Femur (tissue), 1 donor: ENCODE measurements around the gene PTPRN2.
"Not testable (repeated sequence)": the region's sequence is repeated elsewhere in the genome, so short reads cannot be mapped to it uniquely, and the experiment has no call there.

Experiments
- DNase-seq: peaks from one replicate; pipeline ENCODE4 v3.0.0-alpha.2; 2017

The PTPRN2 gene

DNA sequence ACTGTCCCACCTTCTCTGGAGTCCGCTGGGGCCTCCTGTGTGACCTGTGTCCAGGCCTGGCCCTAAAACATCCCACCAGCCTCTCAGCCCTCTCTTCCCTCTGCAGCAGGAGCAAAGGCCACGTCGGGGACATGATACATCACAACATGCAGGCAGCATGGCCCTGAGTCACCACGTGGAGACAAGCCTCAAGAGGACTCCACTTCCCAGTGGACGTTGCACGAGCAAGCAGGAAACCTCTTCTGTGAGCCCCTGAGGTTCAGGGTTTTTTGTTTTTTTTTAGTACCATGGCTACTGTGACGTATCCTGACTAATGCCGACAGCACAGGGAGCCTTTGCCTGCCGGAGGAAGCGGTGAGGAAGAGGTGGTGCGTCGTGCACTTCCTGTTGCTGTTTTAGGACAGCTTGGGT lies 1084.9 kb downstream of the PTPRN2 start:
- DNase-seq = no peak

DNA sequence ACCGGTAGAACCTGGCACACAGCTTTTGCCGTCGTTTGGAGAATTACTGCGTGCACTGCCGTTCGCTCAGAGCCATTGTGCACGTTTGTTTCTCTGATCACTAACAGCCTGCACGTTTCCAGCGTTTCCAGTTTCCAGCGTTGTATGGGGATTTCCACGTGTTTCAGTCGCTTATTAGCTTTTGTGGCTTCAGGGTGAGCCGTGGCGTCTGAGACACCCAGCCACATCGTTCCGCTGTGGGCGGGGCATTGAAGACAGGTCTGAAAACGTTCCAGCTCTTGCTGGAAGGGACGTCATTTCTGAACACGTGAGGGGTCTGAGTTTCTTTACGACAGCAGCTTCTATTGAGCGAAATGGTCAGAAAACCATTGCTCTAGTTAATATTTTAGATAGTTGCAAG lies 1086.0 kb downstream of the PTPRN2 start:
- DNase-seq = no peak

DNA sequence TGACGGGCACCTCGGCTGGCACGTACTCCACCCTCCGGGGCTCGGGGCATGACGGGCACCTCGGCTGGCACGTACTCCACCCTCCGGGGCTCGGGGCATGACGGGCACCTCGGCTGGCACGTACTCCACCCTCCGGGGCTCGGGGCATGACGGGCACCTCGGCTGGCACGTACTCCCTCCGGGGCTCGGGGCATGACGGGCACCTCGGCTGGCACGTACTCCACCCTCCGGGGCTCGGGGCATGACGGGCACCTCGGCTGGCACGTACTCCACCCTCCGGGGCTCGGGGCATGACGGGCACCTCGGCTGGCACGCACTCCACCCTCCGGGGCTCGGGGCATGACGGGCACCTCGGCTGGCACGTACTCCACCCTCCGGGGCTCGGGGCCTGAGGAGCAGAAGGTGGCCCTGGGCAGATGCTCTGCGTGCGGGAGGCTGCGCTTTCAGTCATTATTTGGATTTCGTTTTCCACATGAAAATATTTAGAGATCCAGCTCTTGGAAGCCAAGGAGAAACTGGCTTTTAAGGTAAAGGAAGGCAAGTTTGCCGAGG lies 1086.6 kb downstream of the PTPRN2 start:
- DNase-seq = not testable (repeated sequence)

DNA sequence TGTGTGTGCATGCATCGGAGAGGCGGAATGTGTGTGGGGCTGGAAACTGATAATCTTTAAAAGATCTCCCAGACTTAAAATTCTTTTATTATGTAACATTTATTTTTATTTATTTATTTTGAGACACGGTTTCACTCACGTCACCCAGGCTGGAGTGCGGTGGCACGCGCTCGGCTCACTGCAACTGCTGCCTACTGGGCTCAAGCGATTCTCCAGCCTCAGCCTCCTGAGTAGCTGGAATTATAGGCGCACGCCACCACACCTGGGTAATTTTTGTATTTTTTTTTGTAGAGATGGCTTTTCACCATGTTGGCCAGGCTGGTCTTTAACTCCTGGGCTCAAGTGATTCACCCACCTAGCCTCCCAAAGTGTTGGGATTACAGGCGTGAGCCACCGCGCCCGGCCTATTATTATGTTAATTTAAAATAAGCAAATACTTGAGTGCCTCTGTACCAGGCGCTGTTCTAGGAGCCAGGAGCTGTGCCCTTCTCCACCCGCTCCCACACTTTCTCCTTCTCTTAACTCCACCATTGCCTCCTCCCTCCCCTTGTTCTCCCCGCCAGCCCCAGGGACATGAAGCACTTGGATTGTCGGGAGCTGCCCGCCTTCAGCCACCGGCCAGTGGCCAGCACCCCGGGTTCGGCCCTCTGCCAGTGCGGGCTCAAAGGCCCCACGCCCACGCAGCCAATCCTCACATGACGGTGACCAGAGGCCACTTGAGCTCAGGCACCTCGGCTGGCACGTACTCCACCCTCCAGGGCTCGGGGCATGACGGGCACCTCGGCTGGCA lies 1087.3 kb downstream of the PTPRN2 start:
- no peak for DNase-seq

DNA sequence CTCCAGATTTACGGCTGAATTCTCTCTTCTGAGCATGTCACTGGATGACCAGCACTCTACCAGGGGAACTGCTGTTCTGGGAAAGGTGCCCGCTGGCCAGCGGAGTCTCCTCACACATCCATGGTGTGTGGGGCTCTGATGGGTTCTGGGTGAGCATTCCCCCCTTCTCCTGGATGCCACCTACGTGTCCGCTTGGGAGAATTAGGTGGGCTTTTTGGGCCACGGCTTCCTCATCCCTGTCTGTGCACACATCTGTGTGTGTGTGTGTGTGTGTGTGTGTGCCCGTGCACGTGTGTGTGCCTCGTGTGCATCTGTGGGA lies 1087.8 kb downstream of the PTPRN2 start:
- no peak for DNase-seq

DNA sequence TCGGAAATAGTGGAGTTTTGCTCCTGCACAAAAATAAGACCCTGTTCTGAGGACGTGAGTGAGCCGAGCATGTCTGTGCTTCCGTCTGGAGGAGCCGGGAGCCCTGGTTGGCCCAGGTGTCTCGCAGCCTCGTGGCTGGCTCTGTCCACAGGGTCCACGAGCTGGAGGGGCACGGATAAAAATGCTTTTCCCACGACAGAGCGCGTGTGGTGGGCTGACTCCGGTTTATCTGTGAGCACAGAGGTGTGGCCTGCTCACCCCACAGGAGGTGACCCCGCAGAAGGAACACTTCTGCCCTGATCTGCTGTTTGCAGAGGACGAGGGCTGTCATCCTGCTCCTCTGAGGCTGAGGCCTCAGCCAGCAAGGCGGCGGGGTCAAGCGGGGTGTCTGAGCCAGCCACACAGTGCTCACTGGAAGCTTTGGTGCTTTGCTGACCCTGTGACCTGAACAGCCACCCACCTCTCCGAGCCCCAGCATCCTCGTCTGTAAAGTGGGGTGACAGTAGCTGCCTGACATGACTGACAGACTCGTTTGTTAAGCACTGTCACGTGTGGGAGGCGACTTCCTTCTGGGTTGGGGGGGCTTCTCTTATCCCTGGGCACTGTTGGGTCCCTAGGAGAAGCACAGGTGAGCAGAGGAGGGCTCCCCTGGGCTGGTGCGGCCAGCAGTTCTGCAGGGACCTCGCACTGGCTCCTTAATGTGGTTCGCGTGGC lies 1088.3 kb downstream of the PTPRN2 start:
- no peak for DNase-seq

DNA sequence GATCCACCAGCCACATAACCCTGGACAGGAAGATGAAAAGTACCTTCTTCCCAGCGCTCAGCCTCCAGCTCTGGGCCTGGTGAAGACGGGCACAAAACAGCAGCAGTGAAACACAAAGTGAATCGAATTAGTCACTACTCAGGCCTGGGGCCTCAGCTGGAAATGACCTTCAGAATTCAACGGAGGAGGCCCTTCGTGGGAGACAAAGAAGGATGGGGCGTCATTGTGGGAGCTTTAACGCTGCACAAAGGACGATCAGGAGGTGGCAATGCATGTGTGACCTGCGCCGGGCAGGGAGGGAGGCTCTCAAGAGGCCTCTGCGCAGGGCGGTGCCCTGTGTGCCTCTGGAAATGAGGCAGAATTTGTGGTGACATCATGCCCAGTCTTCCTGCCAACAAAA lies 1089.0 kb downstream of the PTPRN2 start:
- DNase-seq = no peak

DNA sequence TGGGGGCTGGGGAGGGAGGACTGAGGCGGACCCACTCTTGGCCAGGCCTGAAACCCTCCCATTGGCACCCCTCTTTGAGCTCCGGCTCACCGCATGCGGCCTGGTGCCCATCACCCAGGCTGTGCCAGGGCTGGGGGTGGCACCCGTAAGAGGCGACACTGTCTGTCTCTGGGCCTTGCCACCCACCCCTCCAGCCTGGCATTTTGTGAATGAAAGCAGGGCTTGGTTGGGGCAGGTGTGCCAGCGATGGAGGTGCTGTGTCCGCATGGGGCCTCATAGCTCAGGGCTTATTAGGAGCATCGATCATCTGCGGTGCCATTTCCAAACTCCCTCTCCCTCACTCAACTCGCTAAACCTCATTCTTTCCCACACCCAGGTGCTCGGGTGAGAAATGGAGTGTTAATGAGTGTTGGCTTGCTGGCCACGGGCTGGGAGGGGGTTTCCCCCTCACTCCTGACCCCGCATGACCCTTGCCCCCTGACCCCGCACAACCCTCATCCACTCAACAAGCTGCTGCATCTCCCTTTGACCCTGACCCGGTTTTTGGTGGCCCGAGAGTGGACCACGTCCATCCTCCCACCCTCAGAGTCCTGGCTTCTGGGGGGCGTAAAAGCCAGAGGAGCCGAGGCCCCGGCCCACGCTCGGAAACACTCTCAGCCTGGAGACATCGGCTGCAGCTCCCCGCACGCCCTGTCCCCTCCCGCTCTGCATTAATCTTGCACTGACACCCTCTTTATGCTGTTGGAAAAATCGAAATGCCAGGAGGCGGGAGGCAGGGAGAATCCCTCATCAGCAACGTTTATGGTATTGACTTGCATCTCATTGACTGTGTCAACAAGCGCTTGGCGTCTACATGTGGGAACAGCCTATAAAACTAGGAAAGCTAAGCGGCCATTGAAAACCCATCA lies 1089.6 kb downstream of the PTPRN2 start:
- DNase-seq = no peak

DNA sequence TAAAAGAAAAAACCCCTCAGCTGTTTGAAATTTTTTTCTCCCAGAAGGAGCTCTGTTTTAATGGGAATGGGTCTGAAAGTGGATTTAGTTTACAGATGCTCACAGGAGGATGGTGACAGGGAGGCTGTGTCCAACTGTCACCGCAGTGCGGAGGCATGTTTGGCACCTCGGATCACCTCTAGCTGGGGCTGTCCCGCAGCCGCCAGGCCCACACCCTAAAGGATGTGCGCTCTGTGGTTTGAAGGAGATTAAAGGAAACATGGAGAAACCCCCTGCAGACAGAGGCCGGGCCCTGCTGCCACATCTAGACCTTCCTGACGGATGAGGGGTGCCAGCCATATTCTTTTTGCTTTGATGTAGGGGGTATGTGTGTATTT lies 1090.3 kb downstream of the PTPRN2 start:
- DNase-seq = no peak

DNA sequence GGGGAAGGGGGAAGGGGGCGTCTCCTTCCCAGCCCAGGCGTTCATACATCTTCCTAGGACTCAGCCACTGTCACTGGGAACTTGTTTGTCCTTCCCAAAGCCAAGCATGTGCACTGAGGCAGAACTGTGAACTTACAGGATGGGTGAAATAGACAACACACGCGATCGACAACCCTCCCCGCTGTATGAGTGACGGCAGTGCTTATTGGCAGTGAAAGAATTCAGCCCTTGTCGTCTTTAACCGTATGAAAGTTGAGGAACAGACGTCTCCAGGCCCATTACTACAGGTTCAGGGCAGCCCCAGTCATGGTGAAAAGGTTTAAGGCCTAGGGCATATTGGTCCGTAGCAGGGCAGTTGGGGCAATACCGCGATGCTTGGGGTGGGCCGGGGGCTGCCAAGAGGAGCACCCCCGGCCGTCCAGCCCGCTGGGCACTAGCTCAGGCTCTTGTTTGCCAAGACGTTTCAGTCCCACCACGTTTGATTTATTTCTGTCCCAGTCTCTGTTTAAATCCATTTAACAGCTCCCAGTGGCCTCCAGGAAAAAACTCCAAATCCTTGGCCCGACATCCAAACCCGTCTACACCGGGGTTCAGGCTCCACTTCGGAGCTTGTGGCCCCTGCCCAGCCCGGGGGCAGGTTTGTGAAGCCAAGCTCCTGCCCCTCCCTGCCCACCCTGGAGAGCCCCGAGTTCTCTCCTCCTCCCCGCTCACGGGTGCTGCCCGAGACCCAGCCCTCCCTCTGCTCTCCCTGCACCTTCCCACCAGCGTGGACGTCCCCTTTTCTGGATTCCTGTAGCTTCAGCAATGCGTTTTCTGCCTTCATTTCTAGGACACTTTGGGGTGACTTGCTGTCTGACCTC lies 1091.0 kb downstream of the PTPRN2 start:
- DNase-seq = no peak

DNA sequence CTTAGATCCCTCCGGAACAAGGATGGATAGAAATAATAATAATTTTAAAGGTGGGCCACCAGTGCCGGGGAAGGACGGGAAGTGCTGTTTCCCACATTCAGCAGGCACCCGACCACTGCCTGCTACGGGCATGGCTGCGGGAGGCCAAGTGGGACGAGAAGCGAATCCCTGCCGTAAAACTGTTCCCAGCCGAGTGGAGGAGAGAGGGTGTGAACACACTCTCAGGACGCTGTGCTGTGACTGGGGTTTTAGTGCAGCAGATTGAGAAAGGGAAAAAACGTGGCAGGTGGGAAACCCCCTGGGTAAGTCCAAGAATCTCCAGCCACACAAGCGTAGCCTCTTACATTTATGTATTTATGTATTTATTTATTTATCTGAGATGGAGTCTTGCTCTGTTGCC lies 1092.0 kb downstream of the PTPRN2 start:
- no peak for DNase-seq

DNA sequence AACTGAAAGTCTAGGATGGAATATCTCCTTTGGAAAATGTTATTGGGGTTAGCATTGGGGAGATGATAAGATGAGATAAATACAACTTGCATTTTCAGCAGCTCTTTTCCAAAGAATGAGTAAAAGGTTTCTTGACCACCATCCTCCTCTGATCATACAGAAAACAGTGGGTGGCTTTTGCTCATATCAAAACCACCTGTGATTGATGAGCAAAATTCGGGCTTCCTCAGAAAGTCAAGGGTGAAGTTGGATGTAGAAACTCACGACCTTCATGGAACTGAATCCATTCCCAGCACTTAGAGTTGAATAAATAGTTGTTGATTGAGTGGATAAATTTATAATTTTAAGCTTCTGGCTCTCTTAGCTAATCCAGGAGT lies 1092.5 kb downstream of the PTPRN2 start:
- DNase-seq = no peak

DNA sequence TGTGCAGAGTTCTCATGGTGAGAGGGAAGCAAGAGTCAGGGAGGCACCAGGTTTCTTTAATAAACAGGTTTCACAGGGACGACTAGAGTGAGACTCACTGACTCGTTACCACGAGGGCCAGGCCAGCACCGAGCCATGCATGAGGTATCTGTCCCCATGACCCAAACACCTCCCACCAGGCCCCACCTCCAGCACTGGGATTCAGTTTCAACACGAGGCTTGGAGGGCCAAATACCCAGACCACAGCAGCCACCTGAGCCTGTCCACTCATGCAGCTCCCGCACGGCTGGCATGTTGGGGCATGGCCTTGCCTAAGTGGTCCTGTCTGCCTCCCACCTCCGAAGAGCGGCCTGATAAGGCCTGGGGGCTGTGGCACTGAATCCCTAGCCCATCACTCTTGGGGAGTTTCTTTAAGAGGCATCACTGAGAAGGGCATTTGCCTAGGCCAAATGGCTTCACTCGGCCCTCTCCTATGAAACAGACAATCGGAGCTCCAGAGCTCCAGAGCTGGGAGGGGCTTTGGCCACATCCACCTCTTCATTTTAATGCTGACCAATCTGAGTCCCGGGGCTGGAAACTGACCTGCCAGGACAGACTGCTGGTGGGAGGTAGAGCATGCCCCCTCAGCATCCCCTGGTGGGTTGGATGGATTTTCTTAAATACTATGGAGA lies 1093.0 kb downstream of the PTPRN2 start:
- DNase-seq = no peak

DNA sequence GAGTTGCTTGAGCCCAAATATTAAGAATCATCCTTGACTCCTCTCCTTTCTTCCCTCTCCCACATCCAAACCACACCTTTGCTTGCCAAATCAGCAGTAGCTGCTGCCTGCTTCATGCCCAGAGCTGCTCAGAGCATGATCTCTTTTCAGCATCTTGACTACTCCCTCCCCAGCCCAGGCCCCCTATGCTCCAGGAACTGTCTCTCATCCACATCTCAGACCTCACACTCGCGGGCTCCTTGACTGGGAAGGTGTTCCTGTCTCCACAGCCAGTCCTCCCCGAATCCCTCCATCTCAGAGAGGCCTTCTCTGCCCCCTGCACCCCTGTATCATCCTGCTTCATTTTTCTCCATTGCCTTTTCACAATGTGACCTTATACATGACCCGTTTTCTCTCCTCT lies 1093.8 kb downstream of the PTPRN2 start:
- no peak for DNase-seq

DNA sequence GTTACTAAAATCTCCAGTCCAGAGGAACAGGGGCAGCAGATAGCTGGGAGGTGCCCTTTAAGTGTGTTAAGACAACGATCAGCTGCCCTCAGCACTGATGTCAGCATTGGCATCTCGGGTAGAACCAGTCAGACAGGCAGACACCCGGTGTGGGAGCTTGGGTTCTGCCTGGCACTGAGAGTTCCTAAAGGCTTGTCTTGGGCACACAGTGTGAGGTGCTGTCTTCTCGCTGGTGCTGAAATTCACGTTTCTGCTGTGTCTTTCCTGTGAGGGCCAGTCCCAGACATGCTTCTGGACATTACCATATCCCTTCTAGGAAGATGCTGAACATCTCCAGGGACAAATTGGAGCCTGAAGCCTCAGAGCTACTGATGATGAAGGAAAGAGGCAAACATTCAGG lies 1094.6 kb downstream of the PTPRN2 start:
- no peak for DNase-seq

DNA sequence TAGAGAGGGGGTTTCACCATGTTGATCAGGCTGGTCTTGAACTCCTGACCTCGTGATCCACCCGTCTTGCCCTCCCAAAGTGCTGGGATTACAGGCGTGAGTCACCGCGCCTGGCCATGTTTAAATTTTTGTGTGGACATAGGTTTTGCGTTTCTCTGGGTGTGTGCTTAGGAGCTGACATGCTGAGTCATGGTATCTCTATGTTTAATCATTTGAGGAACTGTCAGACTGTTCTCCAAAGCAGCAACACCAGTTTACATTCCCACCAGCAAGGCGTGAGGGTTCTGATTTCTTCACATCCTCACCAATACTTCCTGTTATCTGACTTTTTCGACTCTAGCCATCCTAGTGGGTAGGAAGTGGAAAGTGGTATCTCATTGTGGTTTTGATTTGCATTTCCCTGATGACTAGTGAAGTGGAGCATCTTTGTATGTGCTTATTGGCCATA lies 1097.1 kb downstream of the PTPRN2 start:
- DNase-seq = no peak

DNA sequence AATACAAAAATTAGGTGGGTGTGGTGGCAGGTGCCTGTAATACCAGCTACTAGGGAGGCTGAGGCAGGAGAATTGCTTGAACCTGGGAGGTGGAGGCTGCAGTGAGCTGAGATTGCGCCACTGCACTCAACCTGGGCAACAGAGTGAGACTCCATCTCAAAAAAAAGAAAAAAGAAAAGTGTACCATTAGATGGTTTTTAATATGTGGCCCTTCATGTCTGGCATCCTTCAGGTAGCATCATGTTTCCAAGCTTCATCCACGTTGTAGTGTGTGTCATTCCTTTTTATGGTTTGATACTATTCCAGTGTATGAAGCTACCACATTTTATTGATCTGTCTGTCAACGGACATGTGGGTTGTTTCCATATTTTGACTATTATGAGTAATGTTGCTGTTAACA lies 1097.8 kb downstream of the PTPRN2 start:
- not testable (repeated sequence) for DNase-seq
